COLO668 (cell line): ENCODE measurements around the gene KCTD8.
"Not testable (repeated sequence)": the region's sequence is repeated elsewhere in the genome, so short reads cannot be mapped to it uniquely, and the experiment has no call there.

ENCODE experiments used
- DNase-seq: peaks from one replicate; lab custom pipeline; 2025; ENCODE audit not compliant: unreplicated experiment; lab: John Stamatoyannopoulos, UW

The KCTD8 gene

DNA sequence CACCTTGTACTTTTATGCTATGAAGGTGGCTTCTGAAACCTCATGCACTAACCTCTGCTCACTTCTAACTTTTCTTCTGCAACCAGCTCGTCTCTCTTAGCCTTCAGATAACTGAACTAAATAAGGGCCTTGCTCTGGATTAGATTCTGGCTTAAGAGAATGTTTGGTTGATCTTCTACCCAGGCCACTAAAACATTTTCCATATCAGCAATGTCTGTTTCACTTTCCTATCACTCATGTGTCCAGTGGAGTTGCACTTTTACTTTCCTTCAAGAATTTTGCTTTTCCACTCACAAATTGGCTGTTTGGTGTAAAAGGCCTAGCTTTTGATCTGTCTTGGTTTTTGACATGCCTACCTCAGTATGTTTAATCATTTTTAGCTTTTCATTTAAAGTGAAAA lies 105.8 kb downstream of the KCTD8 start:
- DNase-seq = no peak

GRCh38 chr4:44326741-44327140 lies 121.9 kb downstream of the KCTD8 start:
- DNase-seq = no peak

GRCh38 chr4:44320833-44321232 lies 127.8 kb downstream of the KCTD8 start:
- no peak for DNase-seq

- DNase-seq = no peak
Observed at GRCh38 chr4:44319129-44319528, 129.5 kb downstream of the KCTD8 start.

DNA sequence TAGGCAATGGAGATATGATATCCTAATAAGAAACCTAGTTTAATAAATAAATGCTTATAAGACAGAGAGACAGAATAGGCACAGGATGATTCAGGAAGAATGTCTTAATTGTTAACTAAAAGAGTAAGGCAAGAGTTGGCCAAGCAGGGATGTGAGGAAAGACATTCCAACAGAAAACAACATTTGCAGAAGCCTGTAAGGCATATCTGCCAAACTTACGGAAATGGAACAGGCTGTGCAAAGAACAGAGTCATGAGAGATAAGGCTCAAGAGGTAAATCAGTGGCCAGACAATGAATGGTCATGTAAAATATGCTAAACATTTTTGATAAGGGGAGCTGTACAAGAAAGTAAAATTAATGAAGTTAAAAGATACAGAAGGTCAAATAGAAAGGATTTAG lies 134.9 kb downstream of the KCTD8 start:
- DNase-seq = no peak

- no peak for DNase-seq
Observed at GRCh38 chr4:44287505-44287904, 161.1 kb downstream of the KCTD8 start.

- DNase-seq = no peak
Observed at GRCh38 chr4:44279469-44279868, 169.1 kb downstream of the KCTD8 start.

DNA sequence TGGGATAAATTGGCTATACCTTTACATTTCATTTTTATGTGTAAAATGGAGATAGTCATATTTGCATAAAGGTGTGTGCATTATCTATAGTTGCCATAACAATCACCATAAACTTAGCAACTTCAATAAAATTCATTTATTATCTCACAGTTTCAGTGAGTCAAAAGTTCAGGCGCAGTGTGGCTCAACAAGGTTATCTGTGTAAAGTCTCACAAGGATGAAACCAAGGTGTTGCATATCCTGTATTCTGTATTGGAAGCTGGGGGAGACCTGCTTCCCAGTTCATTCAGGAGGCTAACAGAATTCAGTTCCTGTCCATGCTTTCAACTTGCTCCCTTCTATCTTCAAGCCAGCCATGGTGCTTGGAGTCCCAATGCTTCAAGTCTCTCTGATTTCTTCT lies 169.5 kb downstream of the KCTD8 start:
- no peak for DNase-seq

DNA sequence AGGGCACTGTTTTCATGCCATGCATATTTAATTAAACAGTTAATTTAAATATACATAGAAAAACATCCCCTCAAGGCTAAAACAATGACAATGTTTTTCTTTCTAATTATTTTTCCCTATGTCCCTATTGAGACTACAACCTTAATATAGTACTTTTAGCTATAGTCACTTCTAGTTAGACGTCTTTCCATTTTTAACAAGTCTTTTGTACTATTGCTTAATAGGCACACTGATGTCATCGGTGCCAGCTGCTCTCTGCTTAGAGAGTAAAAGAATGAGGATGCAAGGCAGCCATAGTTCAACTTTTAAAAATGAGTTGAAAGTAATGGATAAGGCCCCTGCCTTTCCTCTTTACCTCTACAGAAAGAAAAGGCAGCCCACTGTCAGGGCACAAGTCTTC lies 191.1 kb downstream of the KCTD8 start:
- no peak for DNase-seq

DNA sequence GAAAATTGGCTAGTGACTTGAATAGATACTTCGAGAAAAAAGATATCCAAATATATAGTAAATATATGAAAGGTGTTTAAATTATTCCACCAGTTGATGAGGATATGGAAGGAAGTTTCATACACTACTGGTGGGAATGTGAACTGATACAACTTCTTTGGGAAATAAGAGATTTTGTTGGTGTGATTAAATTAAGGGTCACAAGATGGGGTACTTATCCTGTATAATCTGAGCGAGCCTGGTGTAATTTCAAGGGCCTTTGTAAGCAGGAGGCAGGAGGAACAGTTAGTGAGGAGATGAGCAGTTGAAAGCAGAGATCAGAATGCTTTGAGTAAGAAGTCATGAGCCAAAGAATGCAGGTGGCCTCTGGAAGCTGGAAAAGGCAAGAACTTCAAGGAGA lies 192.2 kb downstream of the KCTD8 start:
- DNase-seq = no peak

- no peak for DNase-seq
Observed at GRCh38 chr4:44237643-44238042, 211.0 kb downstream of the KCTD8 start.

- no peak for DNase-seq
Observed at GRCh38 chr4:44235897-44236296, 212.7 kb downstream of the KCTD8 start.

DNA sequence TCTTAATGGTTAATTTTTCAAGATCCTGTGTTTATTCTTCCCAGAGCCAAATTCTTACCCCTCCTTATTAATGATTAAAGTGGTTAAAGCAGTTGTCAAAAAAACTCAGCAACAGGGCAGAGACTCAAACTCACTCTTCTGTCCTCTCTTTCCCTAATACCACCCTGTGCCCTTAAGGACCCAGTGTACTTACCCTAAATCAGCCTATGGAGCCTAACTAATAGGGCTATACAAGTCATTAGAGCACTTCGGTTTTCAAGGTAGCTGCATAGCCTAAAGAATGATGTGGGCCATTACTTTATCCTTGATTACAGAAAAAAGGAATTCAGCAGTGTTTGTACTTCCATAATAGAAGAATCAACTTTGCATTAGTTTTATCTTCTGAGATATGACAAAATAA lies 216.3 kb downstream of the KCTD8 start:
- DNase-seq = no peak

DNA sequence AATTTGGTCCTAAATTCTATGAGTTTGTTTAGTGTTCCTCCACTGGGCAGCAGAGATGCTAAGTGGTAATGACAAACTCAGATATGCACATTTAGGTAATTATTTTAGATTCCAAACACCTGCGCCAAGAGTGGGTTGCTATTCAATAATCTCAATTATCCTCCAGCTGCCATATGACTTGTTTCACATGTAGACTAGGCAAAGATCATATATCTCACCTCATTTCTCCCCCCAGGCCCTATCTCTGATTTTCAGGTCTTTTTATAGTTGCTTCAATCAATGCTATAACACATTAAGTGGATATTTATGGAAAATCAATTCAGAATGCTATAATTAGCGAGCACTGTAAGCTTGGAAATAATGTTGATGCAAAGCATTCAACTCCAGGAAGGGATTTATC lies 217.6 kb downstream of the KCTD8 start:
- no peak for DNase-seq

DNA sequence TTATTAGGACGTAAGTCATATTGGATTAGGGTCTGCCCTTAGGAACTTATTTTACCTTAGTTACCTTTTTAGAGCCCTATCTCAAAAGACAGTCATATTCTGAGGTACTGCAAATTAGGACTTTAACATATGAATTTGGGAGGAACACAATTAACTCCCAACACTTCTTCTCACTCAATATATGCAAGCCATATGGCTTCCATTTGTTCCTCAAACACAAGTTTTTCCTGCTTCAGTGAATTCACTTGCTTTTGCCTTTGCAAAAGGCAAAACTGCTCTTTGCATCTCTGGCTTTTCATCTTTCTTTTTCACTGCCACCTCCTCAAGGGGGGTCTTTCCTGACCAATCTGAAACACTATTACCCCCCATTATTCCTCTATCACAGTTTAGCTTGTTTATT lies 220.3 kb downstream of the KCTD8 start:
- no peak for DNase-seq

GRCh38 chr4:44221407-44221806 lies 227.2 kb downstream of the KCTD8 start:
- no peak for DNase-seq

- no peak for DNase-seq
Observed at GRCh38 chr4:44210750-44211149, 237.9 kb downstream of the KCTD8 start.

GRCh38 chr4:44196796-44197195 lies 251.8 kb downstream of the KCTD8 start:
- DNase-seq = no peak

GRCh38 chr4:44194365-44194764 lies 254.2 kb downstream of the KCTD8 start:
- no peak for DNase-seq

DNA sequence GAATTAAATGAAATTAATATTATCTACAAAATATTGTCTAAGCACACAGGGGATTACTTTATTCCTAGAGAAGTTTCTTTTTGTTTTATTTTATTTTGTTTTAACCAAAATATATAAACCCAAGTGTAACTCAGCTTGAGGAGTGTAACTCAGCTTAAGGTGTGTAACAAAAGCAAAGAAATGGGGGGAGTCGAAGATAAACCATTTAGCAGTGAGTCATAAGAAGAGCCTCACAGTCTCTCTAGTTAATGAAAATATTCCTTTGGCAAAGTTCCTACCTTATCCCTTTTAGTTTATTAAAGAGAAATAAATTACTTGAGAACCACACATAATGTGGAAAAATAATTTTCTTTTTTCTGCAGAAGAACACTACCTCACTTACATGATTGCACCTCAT lies 261.8 kb downstream of the KCTD8 start:
- no peak for DNase-seq

- DNase-seq = no peak
Observed at GRCh38 chr4:44186096-44186849, 262.3 kb downstream of the KCTD8 start.

GRCh38 chr4:44181491-44182349 lies 266.9 kb downstream of the KCTD8 start:
- not testable (repeated sequence) for DNase-seq
